ENCODE measurements around the gene ALLC. TPM values are rescaled to one million over a fixed set of nuclear protein-coding genes. Genes with fewer than 3 reads are reported as not detected.

The ALLC gene
- total RNA-seq, 1 donor from 2014 or later = not detected

DNA sequence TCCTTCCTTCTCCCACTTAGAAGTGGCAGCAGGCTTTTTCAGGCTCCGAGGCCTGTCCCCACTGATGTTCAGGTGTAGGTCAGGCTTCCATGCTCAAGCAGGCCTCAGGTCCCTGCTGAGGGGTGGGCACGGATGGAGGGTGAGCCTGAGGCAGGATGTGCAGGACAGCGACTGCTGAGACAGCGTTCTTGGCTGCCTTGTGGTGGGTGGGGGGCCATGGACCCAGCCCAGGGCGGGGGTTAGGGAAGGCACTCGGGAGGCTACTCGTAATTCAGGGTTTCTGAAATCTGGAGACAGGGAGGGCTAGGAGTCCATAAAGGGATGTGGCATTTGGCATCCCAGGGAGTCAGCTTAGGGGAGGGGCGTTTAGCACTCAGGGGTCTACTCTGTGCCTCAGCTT is 32.8 kb upstream of the ALLC start:
- Histone ChIP-seq H3K4me3 (ENCODE audit: low read depth, low read length) (no peak overlapping the region), H3K27me3 (ENCODE audit: control insufficient read depth, insufficient read depth, low read length) (no peaks in the 10 kb centered on the region), H3K36me3 (ENCODE audit: control insufficient read depth, insufficient read depth, low read length) (no peaks in the 10 kb centered on the region)
- FAIRE-seq (no peak), DNase-seq (ENCODE audit: low read depth) (no peak)
- TF ChIP-seq, protein P1, sequence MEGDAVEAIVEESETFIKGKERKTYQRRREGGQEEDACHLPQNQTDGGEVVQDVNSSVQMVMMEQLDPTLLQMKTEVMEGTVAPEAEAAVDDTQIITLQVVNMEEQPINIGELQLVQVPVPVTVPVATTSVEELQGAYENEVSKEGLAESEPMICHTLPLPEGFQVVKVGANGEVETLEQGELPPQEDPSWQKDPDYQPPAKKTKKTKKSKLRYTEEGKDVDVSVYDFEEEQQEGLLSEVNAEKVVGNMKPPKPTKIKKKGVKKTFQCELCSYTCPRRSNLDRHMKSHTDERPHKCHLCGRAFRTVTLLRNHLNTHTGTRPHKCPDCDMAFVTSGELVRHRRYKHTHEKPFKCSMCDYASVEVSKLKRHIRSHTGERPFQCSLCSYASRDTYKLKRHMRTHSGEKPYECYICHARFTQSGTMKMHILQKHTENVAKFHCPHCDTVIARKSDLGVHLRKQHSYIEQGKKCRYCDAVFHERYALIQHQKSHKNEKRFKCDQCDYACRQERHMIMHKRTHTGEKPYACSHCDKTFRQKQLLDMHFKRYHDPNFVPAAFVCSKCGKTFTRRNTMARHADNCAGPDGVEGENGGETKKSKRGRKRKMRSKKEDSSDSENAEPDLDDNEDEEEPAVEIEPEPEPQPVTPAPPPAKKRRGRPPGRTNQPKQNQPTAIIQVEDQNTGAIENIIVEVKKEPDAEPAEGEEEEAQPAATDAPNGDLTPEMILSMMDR (IDR thresholded peaks at IDR 0.05; ENCODE audit: insufficient read depth, low read length, severe bottlenecking) = no peak

DNA sequence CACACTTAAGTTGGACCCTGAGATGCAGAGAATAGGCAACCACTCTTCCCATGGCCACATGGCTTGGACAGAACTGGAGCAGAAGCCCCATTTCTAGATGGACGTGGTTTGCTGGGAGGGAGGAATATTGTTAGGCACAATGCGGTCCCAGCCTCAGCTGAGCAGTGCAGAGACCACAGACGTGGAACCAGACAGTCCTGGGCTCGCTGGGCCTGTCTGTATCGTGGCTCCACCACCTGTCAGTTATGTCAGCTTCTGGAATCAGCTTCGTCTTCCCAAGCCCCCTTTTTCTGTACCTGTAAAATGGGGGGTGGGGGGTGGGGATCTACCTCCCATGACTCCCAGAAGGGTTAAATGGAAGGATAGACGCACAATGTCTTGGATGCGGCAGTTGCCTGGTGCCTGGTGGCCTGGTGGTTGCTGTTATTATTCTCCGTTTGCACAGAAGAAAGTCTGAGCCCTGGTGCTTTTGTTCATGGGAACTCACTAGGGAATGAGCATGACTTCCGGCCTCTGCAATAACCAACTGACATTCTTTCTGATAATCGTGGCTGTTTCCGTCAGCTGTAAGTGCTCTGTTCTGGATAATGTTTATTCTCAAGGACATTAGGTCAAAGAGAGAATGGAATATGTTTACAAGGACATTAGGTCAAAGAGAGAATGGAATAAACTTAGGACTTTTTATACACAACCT is 31.7 kb upstream of the ALLC start:
- H3K27me3 ChIP-seq (ENCODE audit: control insufficient read depth, insufficient read depth, low read length) = no peaks in the 10 kb centered on the region
- FAIRE-seq (no peak), DNase-seq (ENCODE audit: low read depth) (no peak)
- TF ChIP-seq, protein P1 (IDR thresholded peaks at IDR 0.05; ENCODE audit: insufficient read depth, low read length, severe bottlenecking) = no peak
- H3K4me3 ChIP-seq (ENCODE audit: low read depth, low read length) = no peak overlapping the region
- H3K36me3 ChIP-seq (ENCODE audit: control insufficient read depth, insufficient read depth, low read length) = no peaks in the 10 kb centered on the region

DNA sequence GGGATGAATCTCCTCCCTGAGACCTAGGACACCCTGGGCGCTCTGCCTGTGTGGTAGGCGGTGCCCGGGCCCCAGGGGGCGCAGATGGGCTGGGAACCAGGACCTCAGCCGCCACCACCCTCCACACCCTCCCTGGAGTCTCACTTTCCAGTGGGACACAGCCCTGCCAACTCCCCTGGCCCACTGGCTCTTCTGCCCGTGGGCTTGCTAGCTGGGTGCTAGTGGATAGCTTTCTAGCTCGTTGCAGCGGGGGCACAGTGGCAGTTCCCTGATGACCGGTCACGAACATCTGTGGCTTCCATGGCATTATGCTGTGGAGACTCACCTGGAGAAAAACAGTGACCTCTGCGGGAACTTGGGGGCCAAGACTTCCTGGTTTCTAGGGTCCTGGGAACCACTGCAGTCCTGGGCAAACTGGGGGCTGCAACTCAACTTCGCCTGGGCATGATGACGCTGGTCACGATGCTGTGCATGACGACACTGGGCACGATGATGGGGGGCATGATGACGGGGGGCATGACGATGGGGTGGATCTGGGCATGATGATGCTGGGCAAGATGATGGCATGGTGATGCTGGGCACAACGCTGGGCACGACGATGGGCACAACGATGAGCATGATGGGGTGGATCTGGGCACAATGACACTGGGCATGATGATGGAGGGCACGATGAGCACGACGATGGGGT is 31.0 kb upstream of the ALLC start:
- H3K27me3 ChIP-seq (ENCODE audit: control insufficient read depth, insufficient read depth, low read length) = no peaks in the 10 kb centered on the region
- H3K36me3 ChIP-seq (ENCODE audit: control insufficient read depth, insufficient read depth, low read length) = no peaks in the 10 kb centered on the region
- TF ChIP-seq, protein P1 (IDR thresholded peaks at IDR 0.05; ENCODE audit: insufficient read depth, low read length, severe bottlenecking) = no peak
- no peak overlapping the region for H3K4me3 ChIP-seq (ENCODE audit: low read depth, low read length)
- DNase-seq (ENCODE audit: low read depth) (no peak), FAIRE-seq (no peak)

DNA sequence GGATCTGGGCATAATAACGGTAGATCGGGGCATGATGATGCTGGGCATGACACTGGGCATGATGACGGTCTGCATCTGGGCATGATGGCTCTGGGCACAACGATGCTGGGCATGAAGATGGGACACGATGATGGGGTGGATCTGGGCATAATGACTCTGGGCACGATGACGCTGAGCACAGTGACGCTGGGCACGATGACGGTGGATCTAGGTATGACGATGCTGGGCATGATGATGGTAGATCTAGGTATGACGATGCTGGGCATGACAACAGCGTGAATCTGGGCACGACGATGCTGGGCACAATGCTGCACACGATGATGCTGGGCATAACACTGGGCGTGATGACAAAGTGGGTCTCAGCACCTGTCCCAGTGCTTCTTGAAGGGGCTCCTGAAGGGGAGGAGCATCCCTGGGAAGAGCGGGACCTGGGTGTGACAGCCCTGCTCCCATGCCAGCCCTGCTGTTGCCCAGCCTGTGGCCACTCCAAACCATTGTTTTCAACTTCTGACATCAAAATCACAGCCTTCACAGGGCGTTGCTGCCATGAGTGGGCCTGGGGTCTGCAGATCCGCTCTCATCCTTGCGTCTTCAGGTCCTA is 30.4 kb upstream of the ALLC start:
- no peaks in the 10 kb centered on the region for H3K27me3 ChIP-seq (ENCODE audit: control insufficient read depth, insufficient read depth, low read length)
- no peaks in the 10 kb centered on the region for H3K36me3 ChIP-seq (ENCODE audit: control insufficient read depth, insufficient read depth, low read length)
- TF ChIP-seq, protein P1 (IDR thresholded peaks at IDR 0.05; ENCODE audit: insufficient read depth, low read length, severe bottlenecking) = no peak
- DNase-seq (ENCODE audit: low read depth) (no peak), FAIRE-seq (no peak)
- H3K4me3 ChIP-seq (ENCODE audit: low read depth, low read length) = no peak overlapping the region

DNA sequence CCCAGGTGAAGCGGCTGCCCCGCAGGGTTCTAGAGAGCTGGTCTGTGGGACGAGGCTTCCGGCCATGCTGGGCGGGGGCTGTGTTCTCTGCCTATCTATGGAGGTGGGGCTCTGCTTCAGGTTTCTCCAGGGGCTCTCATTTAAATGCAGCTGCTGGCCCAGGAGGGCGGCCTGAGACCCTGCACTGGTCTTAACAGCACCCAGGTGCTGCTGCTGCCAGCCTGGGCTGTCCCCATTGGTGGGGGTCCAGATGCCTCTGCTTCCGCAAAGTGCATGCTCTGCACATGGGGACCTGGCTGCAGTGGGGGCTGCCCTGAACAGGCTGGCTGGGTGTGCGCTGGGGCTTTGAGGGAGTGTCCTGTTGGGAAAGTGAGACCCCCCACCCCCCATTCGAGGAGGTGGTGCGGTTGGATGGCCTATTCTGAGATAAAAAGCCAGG is 29.7 kb upstream of the ALLC start:
- Histone ChIP-seq H3K36me3 (ENCODE audit: control insufficient read depth, insufficient read depth, low read length) (no peaks in the 10 kb centered on the region), H3K4me3 (ENCODE audit: low read depth, low read length) (no peak overlapping the region), H3K27me3 (ENCODE audit: control insufficient read depth, insufficient read depth, low read length) (no peaks in the 10 kb centered on the region)
- no peak for FAIRE-seq
- TF ChIP-seq, protein P1 (IDR thresholded peaks at IDR 0.05; ENCODE audit: insufficient read depth, low read length, severe bottlenecking) = no peak
- DNase-seq (ENCODE audit: low read depth) = no peak
